BLaER1 (cell line): ENCODE measurements around the gene SLC4A5.
"Not testable (repeated sequence)": the region's sequence is repeated elsewhere in the genome, so short reads cannot be mapped to it uniquely, and the experiment has no call there.

Experiments
- H3K27ac ChIP-seq: shearing (Covaris generic); formaldehyde crosslinking; 2 replicates; pipeline ENCODE4 v1.8.1; 2022
- H3K27me3 ChIP-seq: shearing (Covaris generic); formaldehyde crosslinking; 2 replicates; pipeline ENCODE4 v1.8.1; 2022
- H3K36me3 ChIP-seq: shearing (Covaris generic); formaldehyde crosslinking; 2 replicates; pipeline ENCODE4 v1.8.1; 2022
- H3K4me1 ChIP-seq: shearing (Covaris generic); formaldehyde crosslinking; 2 replicates; pipeline ENCODE4 v1.8.1; 2022
- H3K4me2 ChIP-seq: shearing (Covaris generic); formaldehyde crosslinking; 2 replicates; pipeline ENCODE4 v1.8.1; 2022
- H3K4me3 ChIP-seq: shearing (Covaris generic); formaldehyde crosslinking; 2 replicates; pipeline ENCODE4 v1.8.1; 2022
- H3K9ac ChIP-seq: shearing (Covaris generic); formaldehyde crosslinking; 2 replicates; pipeline ENCODE4 v1.8.1; 2022
- H3K9me3 ChIP-seq: shearing (Covaris generic); formaldehyde crosslinking; 2 replicates; pipeline ENCODE4 v1.8.1; 2022
- H4K20me1 ChIP-seq: shearing (Covaris generic); formaldehyde crosslinking; 2 replicates; pipeline ENCODE4 v1.8.1; 2022
- Cebpa-rat ChIP-seq: shearing (Covaris generic); IDR thresholded peaks from 2 replicates; pipeline ENCODE4 v1.8.1; 2022

The SLC4A5 gene

GRCh38 chr2:74244286-74244685, 98.9 kb downstream of the SLC4A5 start:
- Histone ChIP-seq H3K27me3 (no peaks in the 10 kb centered on the region), H3K4me2 (no peak overlapping the region), H3K36me3 (no peaks in the 10 kb centered on the region), H3K9me3 (no peaks in the 10 kb centered on the region), H3K27ac (no peak overlapping the region), H3K9ac (no peak overlapping the region), H4K20me1 (no peaks in the 10 kb centered on the region), H3K4me3 (no peak overlapping the region), H3K4me1 (peaks cover 8% of the 10 kb centered on the region; the same call in 1 of the 2 replicates)
- no peak for TF ChIP-seq Cebpa-rat

GRCh38 chr2:74242354-74243071, 100.7 kb downstream of the SLC4A5 start:
- no peak overlapping the region for H3K4me2 ChIP-seq
- no peaks in the 10 kb centered on the region for H3K9me3 ChIP-seq
- no peaks in the 10 kb centered on the region for H4K20me1 ChIP-seq
- H3K27me3 ChIP-seq: no peaks in the 10 kb centered on the region
- TF ChIP-seq Cebpa-rat: no peak
- H3K27ac ChIP-seq: no peak overlapping the region
- no peak overlapping the region for H3K4me3 ChIP-seq
- H3K36me3 ChIP-seq: no peaks in the 10 kb centered on the region
- H3K4me1 ChIP-seq: peaks cover 8% of the 10 kb centered on the region; the same call in 1 of the 2 replicates
- H3K9ac ChIP-seq: no peak overlapping the region

- Histone ChIP-seq H3K27ac (no peak overlapping the region), H3K4me1 (no peaks in the 10 kb centered on the region), H3K9ac (no peak overlapping the region), H4K20me1 (no peaks in the 10 kb centered on the region), H3K9me3 (no peaks in the 10 kb centered on the region), H3K4me3 (no peak overlapping the region), H3K4me2 (no peak overlapping the region), H3K36me3 (no peaks in the 10 kb centered on the region), H3K27me3 (no peaks in the 10 kb centered on the region)
- TF ChIP-seq Cebpa-rat: no peak
Observed at GRCh38 chr2:74239346-74239745, 103.9 kb downstream of the SLC4A5 start.

GRCh38 chr2:74238879-74239278, 104.3 kb downstream of the SLC4A5 start:
- no peaks in the 10 kb centered on the region for H3K27me3 ChIP-seq
- H3K9ac ChIP-seq: no peak overlapping the region
- no peaks in the 10 kb centered on the region for H3K36me3 ChIP-seq
- H3K4me2 ChIP-seq: no peak overlapping the region
- no peaks in the 10 kb centered on the region for H4K20me1 ChIP-seq
- TF ChIP-seq Cebpa-rat: no peak
- H3K9me3 ChIP-seq: no peaks in the 10 kb centered on the region
- H3K4me3 ChIP-seq: no peak overlapping the region
- H3K27ac ChIP-seq: no peak overlapping the region
- H3K4me1 ChIP-seq: no peaks in the 10 kb centered on the region

GRCh38 chr2:74235041-74235440, 108.2 kb downstream of the SLC4A5 start:
- no peak overlapping the region for H3K4me3 ChIP-seq
- no peak overlapping the region for H3K27ac ChIP-seq
- no peak for TF ChIP-seq Cebpa-rat
- H3K27me3 ChIP-seq: no peaks in the 10 kb centered on the region
- H3K9me3 ChIP-seq: no peaks in the 10 kb centered on the region
- no peak overlapping the region for H3K4me2 ChIP-seq
- H3K36me3 ChIP-seq: no peaks in the 10 kb centered on the region
- no peaks in the 10 kb centered on the region for H4K20me1 ChIP-seq
- H3K9ac ChIP-seq: no peak overlapping the region
- H3K4me1 ChIP-seq: no peaks in the 10 kb centered on the region

- H3K27ac ChIP-seq: no peak overlapping the region
- TF ChIP-seq Cebpa-rat: no peak
- H3K9me3 ChIP-seq: no peaks in the 10 kb centered on the region
- H3K27me3 ChIP-seq: no peaks in the 10 kb centered on the region
- H4K20me1 ChIP-seq: no peaks in the 10 kb centered on the region
- H3K4me3 ChIP-seq: no peak overlapping the region
- no peaks in the 10 kb centered on the region for H3K4me1 ChIP-seq
- H3K36me3 ChIP-seq: no peaks in the 10 kb centered on the region
- H3K9ac ChIP-seq: no peak overlapping the region
- no peak overlapping the region for H3K4me2 ChIP-seq
Observed at GRCh38 chr2:74233648-74234047, 109.6 kb downstream of the SLC4A5 start.

- no peak overlapping the region for H3K27ac ChIP-seq
- no peaks in the 10 kb centered on the region for H3K36me3 ChIP-seq
- no peaks in the 10 kb centered on the region for H3K27me3 ChIP-seq
- no peak overlapping the region for H3K9ac ChIP-seq
- TF ChIP-seq Cebpa-rat: no peak
- no peaks in the 10 kb centered on the region for H3K9me3 ChIP-seq
- H3K4me3 ChIP-seq: no peak overlapping the region
- no peaks in the 10 kb centered on the region for H3K4me1 ChIP-seq
- H4K20me1 ChIP-seq: no peaks in the 10 kb centered on the region
- H3K4me2 ChIP-seq: no peak overlapping the region
Observed at GRCh38 chr2:74232426-74232825, 110.8 kb downstream of the SLC4A5 start.

- H4K20me1 ChIP-seq, H3K27ac ChIP-seq, H3K4me2 ChIP-seq, H3K9ac ChIP-seq, H3K4me3 ChIP-seq, H3K9me3 ChIP-seq, H3K27me3 ChIP-seq, H3K36me3 ChIP-seq: not testable (repeated sequence)
- peaks cover 15% of the 10 kb centered on the region for H3K4me1 ChIP-seq
Observed at GRCh38 chr2:74229865-74230264, 113.4 kb downstream of the SLC4A5 start.

- no peaks in the 10 kb centered on the region for H3K36me3 ChIP-seq
- H3K9ac ChIP-seq: no peak overlapping the region
- peaks cover 15% of the 10 kb centered on the region for H3K4me1 ChIP-seq
- no peaks in the 10 kb centered on the region for H3K9me3 ChIP-seq
- no peak overlapping the region for H3K27ac ChIP-seq
- no peak overlapping the region for H3K4me2 ChIP-seq
- H3K4me3 ChIP-seq: no peak overlapping the region
- H4K20me1 ChIP-seq: no peaks in the 10 kb centered on the region
- TF ChIP-seq Cebpa-rat: no peak
- H3K27me3 ChIP-seq: no peaks in the 10 kb centered on the region
Observed at GRCh38 chr2:74228772-74229171, 114.4 kb downstream of the SLC4A5 start.

GRCh38 chr2:74227646-74228045, 115.6 kb downstream of the SLC4A5 start:
- Histone ChIP-seq H3K4me3 (no peak overlapping the region), H3K9me3 (no peaks in the 10 kb centered on the region), H3K4me1 (peaks cover 15% of the 10 kb centered on the region), H4K20me1 (no peaks in the 10 kb centered on the region), H3K27me3 (no peaks in the 10 kb centered on the region), H3K36me3 (no peaks in the 10 kb centered on the region), H3K4me2 (no peak overlapping the region), H3K27ac (no peak overlapping the region), H3K9ac (no peak overlapping the region)
- TF ChIP-seq Cebpa-rat: no peak
